PC-3 (cell line): ENCODE results near the gene NPTX1. TPM values are rescaled to one million over a fixed set of nuclear protein-coding genes. Genes with fewer than 3 reads are reported as not detected.

Experiments used
- ATAC-seq: fragments of 200-7000 bp; cut with Tn5 transposase; 2 replicates; pipeline ENCODE4 v1.9.1; 2020; ENCODE audit warnings: mild to moderate bottlenecking, moderate library complexity
- BruUV-seq: library from RNA; stranded (reverse); fragments of 400-500 nt; replicated peaks from 2 replicates; lab custom pipeline; 2021; lab: Mats Ljungman, UMichigan
- CTCF ChIA-PET: fragments of 300-600 bp; sonication (Branson Sonifier 250); formaldehyde crosslinking; loops from one replicate; lab custom pipeline; 2022; ENCODE audit warnings: antibody characterized with exemption; lab: Charles Lee
- POLR2A ChIA-PET: fragments of 300-600 bp; sonication (Branson Sonifier 250); formaldehyde crosslinking; loops from one replicate; lab custom pipeline; 2022; ENCODE audit warnings: antibody characterized with exemption; ENCODE audit not compliant: unreplicated experiment; lab: Charles Lee
- DNase-seq: peaks from one replicate; pipeline ENCODE4 v3.0.0-alpha.2; 2015
- H2AFZ ChIP-seq: fragments of 300-600 bp; sonication (generic); 2 replicates; pipeline ENCODE4 v1.6.0; 2016; ENCODE audit warnings: antibody characterized with exemption, low read length
- H3F3A ChIP-seq: fragments of 300-600 bp; sonication (generic); one replicate; pipeline ENCODE4 v1.6.0; 2017; ENCODE audit warnings: antibody characterized with exemption, low read length, control low read depth, mild to moderate bottlenecking; ENCODE audit not compliant: unreplicated experiment
- H3K27ac ChIP-seq: fragments of 300-600 bp; sonication (generic); 2 replicates; pipeline ENCODE4 v1.5.1; 2016; ENCODE audit warnings: mild to moderate bottlenecking, low read length
- H3K27me3 ChIP-seq: fragments of 300-600 bp; sonication (generic); 2 replicates; pipeline ENCODE4 v1.6.1; 2016; ENCODE audit warnings: low read length, mixed read lengths
- H3K36me3 ChIP-seq: fragments of 300-600 bp; sonication (generic); 2 replicates; pipeline ENCODE4 v1.6.1; 2016; ENCODE audit warnings: low read depth, mixed run types, low read length, mixed read lengths
- H3K4me1 ChIP-seq: fragments of 300-600 bp; sonication (generic); 2 replicates; pipeline ENCODE4 v1.5.1; 2016; ENCODE audit warnings: low read length; ENCODE audit not compliant: insufficient read depth
- H3K4me2 ChIP-seq: fragments of 300-600 bp; sonication (generic); 2 replicates; pipeline ENCODE4 v1.6.0; 2016; ENCODE audit warnings: low read length
- H3K4me3 ChIP-seq: fragments of 300-600 bp; sonication (generic); 2 replicates; pipeline ENCODE4 v1.5.1; 2016; ENCODE audit warnings: mild to moderate bottlenecking, low read length, mixed read lengths
- H3K79me2 ChIP-seq: fragments of 300-600 bp; sonication (generic); 2 replicates; pipeline ENCODE4 v1.6.1; 2017; ENCODE audit warnings: low read length, mixed read lengths
- H3K9ac ChIP-seq: fragments of 300-600 bp; sonication (generic); 2 replicates; pipeline ENCODE4 v1.6.0; 2016; ENCODE audit warnings: mild to moderate bottlenecking, low read length
- H3K9me2 ChIP-seq: fragments of 300-600 bp; sonication (generic); replicated peaks from 2 replicates; pipeline ENCODE4 v1.6.1; 2016; ENCODE audit warnings: mixed run types, low read length, mixed read lengths
- H3K9me3 ChIP-seq: fragments of 300-600 bp; sonication (generic); 2 replicates; pipeline ENCODE4 v1.6.1; 2016; ENCODE audit warnings: low read length, mixed read lengths
- H4K20me1 ChIP-seq: fragments of 300-600 bp; sonication (generic); 2 replicates; pipeline ENCODE4 v1.6.1; 2016; ENCODE audit warnings: low read length, mixed read lengths
- CTCF ChIP-seq: fragments of 300-600 bp; sonication (generic); conservative IDR thresholded peaks from 2 replicates; pipeline ENCODE4 v1.5.1; 2017; ENCODE audit warnings: antibody characterized with exemption, low read depth, mild to moderate bottlenecking, low read length
- EZH2 ChIP-seq: fragments of 300-600 bp; sonication (generic); IDR thresholded peaks from one replicate; pipeline ENCODE4 v1.6.1; 2017; ENCODE audit warnings: antibody characterized with exemption, mild to moderate bottlenecking, low read length; ENCODE audit not compliant: unreplicated experiment
- EZH2phosphoT487 ChIP-seq: fragments of 300-600 bp; sonication (generic); IDR thresholded peaks from 2 replicates; pipeline ENCODE4 v1.6.1; 2018; ENCODE audit warnings: mild to moderate bottlenecking, antibody characterized with exemption, low read length, borderline replicate concordance
- intact Hi-C: fragments of 100-400 bp; cut with micrococcal nuclease; formaldehyde crosslinking; loops from 2 replicates; pipeline ENCODE4 v1.9.0; 2023
- total RNA-seq: library from RNA; depleted of rRNA; stranded (reverse); fragments of >200 nt; gene quantifications from 2 replicates; pipeline ENCODE4 v1.2.3, GENCODE V29; 2014

NPTX1 gene
- total RNA-seq, 1 experiment from 2014 or later, result 0.55 TPM

DNA sequence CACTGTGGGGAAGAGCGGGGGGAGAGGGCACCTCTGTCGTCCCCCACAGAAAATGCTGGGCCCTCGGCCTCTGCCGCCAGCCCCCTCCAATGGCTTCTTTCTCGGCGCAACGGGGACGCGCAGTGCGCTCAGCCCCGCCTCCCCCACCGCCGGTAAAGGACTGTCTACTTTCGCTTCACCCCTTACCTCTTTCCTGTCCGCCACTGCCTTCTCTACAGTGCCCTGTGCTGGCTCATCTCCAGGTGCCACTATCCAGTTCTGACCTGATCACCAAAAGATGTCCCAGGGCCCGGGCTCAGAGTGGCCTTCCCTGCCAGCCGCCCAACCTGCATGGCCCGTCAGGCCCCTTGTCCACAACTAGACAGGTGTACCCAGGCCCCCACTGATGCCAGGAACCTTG is 54.1 kb downstream of the NPTX1 start:
- Histone ChIP-seq H3K36me3 (peaks cover 4% of the 10 kb centered on the region; the same call in 1 of the 2 replicates), H4K20me1 (no peaks in the 10 kb centered on the region), H3K9me3 (no peaks in the 10 kb centered on the region), H3K9me2 (no peaks in the 10 kb centered on the region), H3K27ac (no peak overlapping the region), H3K79me2 (peaks cover 6% of the 10 kb centered on the region), H3K4me2 (no peak overlapping the region), H3K4me1 (no peaks in the 10 kb centered on the region; the same call in 1 of the 2 replicates), H3K27me3 (no peaks in the 10 kb centered on the region), H2AFZ (no peak overlapping the region), H3K4me3 (no peak overlapping the region), H3K9ac (no peak overlapping the region), H3F3A (no peaks in the 10 kb centered on the region)
- BruUV-seq, result no TSS peak
- ChIA-PET POLR2A (no interaction called here), CTCF (no interaction called here)
- intact Hi-C loops, result no loop called here
- no peak for TF ChIP-seq EZH2phosphoT487
- TF ChIP-seq EZH2, result no peak
- no peak for TF ChIP-seq CTCF
- DNase-seq (no peak), ATAC-seq (no peak)

DNA sequence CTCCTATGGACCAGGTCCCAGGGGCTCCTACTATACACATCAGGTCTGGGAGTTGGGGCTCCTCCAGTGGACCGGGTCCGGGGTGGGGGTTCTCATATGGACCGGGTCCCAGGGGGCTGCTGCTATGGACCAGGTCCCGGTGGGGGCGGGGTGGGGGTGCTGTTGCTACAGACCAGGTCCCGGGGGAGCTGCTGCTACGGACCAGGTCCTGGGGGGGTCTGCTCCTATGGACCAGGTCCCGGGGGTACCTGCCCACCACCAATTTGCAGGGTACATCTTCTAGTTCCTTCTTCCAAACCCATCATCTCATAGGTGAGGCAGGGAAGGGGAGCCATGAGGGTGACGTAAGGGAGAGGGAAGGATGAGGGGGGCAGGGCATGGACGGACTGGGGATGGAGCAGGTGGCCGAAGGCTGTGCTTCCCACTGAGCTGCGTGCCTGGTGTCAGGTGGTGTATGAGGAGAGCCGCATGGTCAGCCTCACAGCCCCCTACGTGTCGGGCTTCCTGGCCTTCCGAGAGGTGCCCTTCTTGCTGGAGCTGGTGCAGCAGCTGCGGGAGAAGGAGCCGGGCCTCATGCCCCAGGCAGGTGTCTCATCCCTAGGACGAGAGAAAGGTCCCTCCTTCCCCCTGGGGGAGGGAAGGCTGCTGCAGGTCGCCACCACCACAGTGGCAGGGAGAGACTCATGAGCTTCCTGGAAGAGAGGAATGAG is 54.9 kb downstream of the NPTX1 start:
- ChIA-PET CTCF (no interaction called here), POLR2A (interaction anchor here (0.6 kb wide), 1 partner anchor 676 kb away, joined by 5 read pairs; no protein-coding TSS in a partner anchor)
- Histone ChIP-seq H2AFZ (no peak overlapping the region), H3K4me3 (no peak overlapping the region), H4K20me1 (no peaks in the 10 kb centered on the region), H3K27me3 (no peaks in the 10 kb centered on the region), H3K79me2 (peaks cover 14% of the 10 kb centered on the region), H3K9me2 (no peaks in the 10 kb centered on the region), H3F3A (no peaks in the 10 kb centered on the region), H3K9me3 (no peaks in the 10 kb centered on the region), H3K4me2 (no peak overlapping the region), H3K36me3 (peaks cover 4% of the 10 kb centered on the region; the same call in 1 of the 2 replicates), H3K9ac (no peak overlapping the region), H3K27ac (no peak overlapping the region), H3K4me1 (no peaks in the 10 kb centered on the region)
- TF ChIP-seq EZH2phosphoT487, result no peak
- TF ChIP-seq EZH2, result no peak
- no peak for TF ChIP-seq CTCF
- intact Hi-C loops, result no loop called here
- DNase-seq (no peak), ATAC-seq (no peak)
- BruUV-seq, result no TSS peak

DNA sequence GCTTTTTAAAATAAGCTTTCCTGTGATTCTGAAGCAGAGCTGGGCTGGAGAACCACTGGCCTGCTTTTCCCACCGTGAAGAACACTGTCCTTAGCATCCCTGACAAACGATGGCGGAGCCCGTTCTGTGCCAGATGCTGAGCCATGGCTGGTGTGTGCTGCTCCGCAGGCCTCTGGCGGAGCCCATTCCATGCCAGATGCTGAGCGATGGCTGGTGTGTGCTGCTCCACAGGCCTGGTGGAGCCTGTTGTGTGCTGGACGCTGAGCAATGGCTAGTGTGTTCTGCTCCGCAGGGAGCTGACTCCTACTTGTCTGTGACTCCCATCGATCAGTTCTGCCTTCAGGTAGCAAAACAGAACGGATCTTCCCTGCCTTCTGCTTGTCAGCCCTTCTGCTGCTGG is 57.2 kb downstream of the NPTX1 start:
- DNase-seq (no peak), ATAC-seq (no peak)
- Histone ChIP-seq H3K9me2 (no peaks in the 10 kb centered on the region), H3K79me2 (peaks cover 25% of the 10 kb centered on the region), H2AFZ (no peak overlapping the region), H3K9me3 (no peaks in the 10 kb centered on the region), H3K4me3 (no peak overlapping the region), H3F3A (no peaks in the 10 kb centered on the region), H4K20me1 (no peaks in the 10 kb centered on the region), H3K4me1 (peaks cover 5% of the 10 kb centered on the region), H3K36me3 (peaks cover 4% of the 10 kb centered on the region; the same call in 1 of the 2 replicates), H3K27me3 (no peaks in the 10 kb centered on the region), H3K4me2 (no peak overlapping the region), H3K27ac (no peak overlapping the region), H3K9ac (no peak overlapping the region)
- intact Hi-C loops, result no loop called here
- BruUV-seq, result no TSS peak
- POLR2A ChIA-PET, result no interaction called here
- TF ChIP-seq EZH2phosphoT487 (no peak), EZH2 (no peak), CTCF (no peak)
- CTCF ChIA-PET, result no interaction called here
